HCT116 (cell line): ENCODE data around the gene IQSEC3. TPM values are rescaled to one million over a fixed set of nuclear protein-coding genes. Genes with fewer than 3 reads are reported as not detected.

ENCODE experiments used
- ATAC-seq: fragments of 200-7000 bp; cut with Tn5 transposase; 2 replicates; pipeline ENCODE4 v1.9.1; 2020; ENCODE audit warnings: mild to moderate bottlenecking, moderate library complexity
- BruUV-seq: library from RNA; stranded (reverse); fragments of 400-500 nt; replicated peaks from 2 replicates; lab custom pipeline; 2021; lab: Mats Ljungman, UMichigan
- CTCF ChIA-PET: fragments of 300-600 bp; sonication (Branson Sonifier 250); formaldehyde crosslinking; loops from one replicate; lab custom pipeline; 2021; ENCODE audit warnings: antibody characterized with exemption; lab: Charles Lee
- POLR2A ChIA-PET: fragments of 300-600, 350-600 bp; sonication (Branson Sonifier 250); formaldehyde crosslinking; loops from one replicate; lab custom pipeline; 2021; ENCODE audit warnings: antibody characterized with exemption; lab: Charles Lee
- RAD21 ChIA-PET, 2 experiments: fragments of 300-600 bp; sonication (Branson Sonifier 250); formaldehyde crosslinking; loops; one replicate each; lab custom pipeline; 2023; ENCODE audit warnings: low total read pairs in 2 of 2; ENCODE audit not compliant: uncharacterized antibody in 2 of 2, unreplicated experiment in 2 of 2, low non-redundant PET in 1 of 2; lab: Charles Lee
- DNase-seq: peaks from one replicate; pipeline ENCODE4 v3.0.0-alpha.2; 2010; ENCODE audit warnings: low read depth, low spot score
- H2AFZ ChIP-seq: fragments of 200-600 bp; shearing (Covaris generic), sonication (generic); 2 replicates; pipeline ENCODE4 v1.6.1; 2017; ENCODE audit warnings: low read depth, mixed run types, mixed read lengths, antibody characterized with exemption, low read length; ENCODE audit not compliant: poor library complexity, severe bottlenecking
- H3K27ac ChIP-seq: 2 replicates; pipeline ENCODE4 v1.5.1; 2012; ENCODE audit warnings: low read depth, low read length
- H3K27me3 ChIP-seq: fragments of 200-600 bp; sonication (generic); 2 replicates; pipeline ENCODE4 v1.6.1; 2016; ENCODE audit warnings: mixed run types, low read length, mixed read lengths; ENCODE audit not compliant: insufficient read depth
- H3K36me3 ChIP-seq, 2 experiments: fragments of 200-500 bp in 1 of 2; fragments of 200-600 bp in 1 of 2; sonication (Bioruptor generic) in 1 of 2; sonication (generic) in 1 of 2; 2 replicates each; pipeline versions ENCODE4 v1.5.1 to v1.6.1; 2014 to 2016; ENCODE audit warnings: low read length in 2 of 2, inconsistent platforms in 1 of 2, mixed read lengths in 1 of 2, mixed run types in 1 of 2; ENCODE audit not compliant: insufficient read depth in 2 of 2, control insufficient read depth in 1 of 2
- H3K4me1 ChIP-seq, 2 experiments: fragments of 200-600 bp in 1 of 2; sonication (generic) in 1 of 2; 2 replicates each; pipeline versions ENCODE4 v1.5.1 to v1.6.1; 2012 to 2017; ENCODE audit warnings: low read length in 2 of 2, inconsistent platforms in 1 of 2, mild to moderate bottlenecking in 1 of 2, mixed read lengths in 1 of 2, mixed run types in 1 of 2, moderate library complexity in 1 of 2; ENCODE audit not compliant: insufficient read depth in 2 of 2, control insufficient read depth in 1 of 2
- H3K4me2 ChIP-seq: fragments of 200-600 bp; sonication (generic); 2 replicates; pipeline ENCODE4 v1.6.1; 2017; ENCODE audit warnings: mixed run types, low read length, mixed read lengths
- H3K4me3 ChIP-seq, 2 experiments: fragments of 200-600 bp in 1 of 2; sonication (generic) in 1 of 2; replicated peaks in 1 of 2; 2 replicates each; pipeline ENCODE4 v1.5.1; 2011 to 2016; ENCODE audit warnings: low read length in 2 of 2, control low read depth in 1 of 2, low read depth in 1 of 2, mild to moderate bottlenecking in 1 of 2, mixed read lengths in 1 of 2, mixed run types in 1 of 2
- H3K79me2 ChIP-seq: fragments of 200-600 bp; sonication (generic); 2 replicates; pipeline ENCODE4 v1.6.1; 2017; ENCODE audit warnings: mild to moderate bottlenecking, mixed run types, low read length, moderate library complexity, mixed read lengths; ENCODE audit not compliant: insufficient read depth
- H3K9ac ChIP-seq: fragments of 200-600 bp; sonication (generic); 2 replicates; pipeline ENCODE4 v1.6.1; 2016; ENCODE audit warnings: low read length, mixed read lengths
- H3K9me2 ChIP-seq: fragments of 200-600 bp; sonication (generic), shearing (Covaris generic); 2 replicates; pipeline ENCODE4 v1.6.1; 2017; ENCODE audit warnings: mixed run types, mild to moderate bottlenecking, moderate library complexity; ENCODE audit not compliant: insufficient read depth
- H3K9me3 ChIP-seq, 2 experiments: fragments of 200-500 bp in 1 of 2; fragments of 200-600 bp in 1 of 2; sonication (Bioruptor generic) in 1 of 2; sonication (generic) in 1 of 2; 2 replicates each; pipeline ENCODE4 v1.6.1; 2014 to 2017; ENCODE audit warnings: low read length in 2 of 2, mixed read lengths in 2 of 2, inconsistent platforms in 1 of 2, low read depth in 1 of 2, mild to moderate bottlenecking in 1 of 2, mixed run types in 1 of 2, moderate library complexity in 1 of 2; ENCODE audit not compliant: control insufficient read depth in 1 of 2, insufficient read depth in 1 of 2
- H4K20me1 ChIP-seq: fragments of 200-600 bp; sonication (generic), shearing (Covaris generic); 2 replicates; pipeline ENCODE4 v1.6.1; 2017; ENCODE audit warnings: mixed run types, mild to moderate bottlenecking, moderate library complexity; ENCODE audit not compliant: insufficient read depth
- POLR2A ChIP-seq: IDR thresholded peaks from 2 replicates; pipeline ENCODE4 v1.7.0; 2011; ENCODE audit warnings: borderline replicate concordance; ENCODE audit not compliant: insufficient read depth, insufficient read length; ENCODE audit errors: extremely low read depth
- RAD21 ChIP-seq: IDR thresholded peaks from 2 replicates; pipeline ENCODE4 v1.6.1; 2012; ENCODE audit warnings: low read depth, mild to moderate bottlenecking
- SIN3A ChIP-seq: IDR thresholded peaks from 2 replicates; pipeline ENCODE4 v1.6.1; 2012; ENCODE audit warnings: low read depth
- intact Hi-C: fragments of 100-400 bp; cut with micrococcal nuclease; formaldehyde crosslinking; loops from 2 replicates; pipeline ENCODE4 v1.10.0; 2022
- total RNA-seq: library from RNA; stranded (reverse); gene quantifications from one replicate; pipeline ENCODE4 v1.2.1, GENCODE V29; 2021; ENCODE audit not compliant: unreplicated experiment
- TF ChIP-seq, protein P1 (sequence below): IDR thresholded peaks from 2 replicates; pipeline ENCODE4 v1.6.1; 2012

IQSEC3 gene
- total RNA-seq, 1 experiment from 2014 or later: not detected

DNA sequence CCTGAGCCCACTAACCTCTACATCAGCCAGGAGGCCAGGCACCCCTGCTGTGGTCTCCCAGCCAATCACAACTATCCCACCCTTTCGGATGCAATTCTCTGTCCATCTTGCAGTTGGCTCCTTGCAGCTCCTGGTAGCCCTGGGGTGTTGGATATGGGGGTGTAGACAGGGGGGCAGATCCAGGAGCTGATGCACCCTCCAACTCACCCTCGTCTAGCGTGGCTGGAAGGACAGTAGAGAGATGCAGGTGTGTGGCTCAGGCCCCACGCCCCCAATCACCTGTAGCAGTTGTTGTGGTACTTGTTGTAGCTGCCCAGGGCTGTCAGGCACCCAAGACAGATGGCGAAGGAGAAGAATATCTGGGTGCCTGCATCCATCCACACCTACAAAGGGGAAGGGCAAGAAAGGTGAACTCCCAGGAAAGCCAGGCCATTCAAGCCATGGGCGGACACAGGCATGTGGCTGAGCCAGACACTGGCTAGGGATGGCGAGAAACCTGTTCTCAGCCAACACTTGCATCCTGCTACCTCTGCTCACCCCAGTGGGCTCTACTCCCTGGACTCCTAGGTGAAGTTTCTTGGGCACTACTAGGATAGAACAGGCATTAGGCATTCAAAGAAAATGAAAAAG is 160.8 kb downstream of the IQSEC3 start:
- Histone ChIP-seq H3K9ac (no peak overlapping the region), H3K27ac (no peak overlapping the region), H3K27me3 (0 out of 2 replicates have a peak, but pooled peaks cover 5% of the 10 kb centered on the region), H3K9me2 (no peaks in the 10 kb centered on the region), H3K79me2 (no peaks in the 10 kb centered on the region), H3K4me1 (no peaks in the 10 kb centered on the region), H3K4me3 (no peak overlapping the region), H3K36me3 (no peaks in the 10 kb centered on the region), H4K20me1 (no peaks in the 10 kb centered on the region), H3K4me2 (no peak overlapping the region), H2AFZ (no peak overlapping the region), H3K9me3 (no peaks in the 10 kb centered on the region)
- DNase-seq: no peak
- intact Hi-C loops: no loop called here
- ChIA-PET CTCF (no interaction called here), POLR2A (no interaction called here), RAD21 (no interaction called here)
- BruUV-seq: no TSS peak
- no peak for ATAC-seq
- TF ChIP-seq RAD21 (no peak), POLR2A (no peak), SIN3A (no peak)
- TF ChIP-seq, protein P1, sequence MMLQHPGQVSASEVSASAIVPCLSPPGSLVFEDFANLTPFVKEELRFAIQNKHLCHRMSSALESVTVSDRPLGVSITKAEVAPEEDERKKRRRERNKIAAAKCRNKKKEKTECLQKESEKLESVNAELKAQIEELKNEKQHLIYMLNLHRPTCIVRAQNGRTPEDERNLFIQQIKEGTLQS: no peak

Other genes starting within 250 kb of the IQSEC3 start
- 0.64 TPM for gene SLC6A12, start 147.4 kb downstream of the IQSEC3 start, total RNA-seq
- 0.39 TPM for gene SLC6A13, start 196.1 kb downstream of the IQSEC3 start, total RNA-seq